GM18505 (cell line): ENCODE data around the gene PRRX1.

Experiments used
- ATAC-seq: cut with Tn5 transposase; IDR thresholded peaks from one replicate; pipeline ENCODE4 v1.9.1; 2021; ENCODE audit not compliant: unreplicated experiment
- POLR2A ChIP-seq: IDR thresholded peaks from 4 replicates; pipeline ENCODE4 v1.6.1; 2011; ENCODE audit warnings: borderline replicate concordance; ENCODE audit not compliant: insufficient read depth, insufficient read length; ENCODE audit errors: extremely low read depth

The PRRX1 gene

DNA sequence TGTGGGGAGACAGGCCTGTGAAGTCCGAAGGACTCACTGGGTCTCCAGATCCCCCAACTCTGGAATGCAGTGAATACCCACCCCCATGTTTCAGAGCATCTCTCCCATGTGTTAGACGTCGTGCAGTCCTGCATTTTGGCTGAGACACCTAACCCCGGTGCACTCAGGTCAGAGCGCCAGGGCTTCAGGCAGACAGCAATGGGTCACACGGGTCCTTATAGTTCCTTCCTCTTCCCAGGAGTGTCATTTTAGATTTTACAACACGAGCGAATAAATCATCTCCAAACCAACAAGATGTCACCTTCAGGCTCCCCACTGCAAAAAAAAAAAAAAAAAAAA, 5.1 kb downstream of the PRRX1 start:
- TF ChIP-seq POLR2A: no peak
- no peak for ATAC-seq

DNA sequence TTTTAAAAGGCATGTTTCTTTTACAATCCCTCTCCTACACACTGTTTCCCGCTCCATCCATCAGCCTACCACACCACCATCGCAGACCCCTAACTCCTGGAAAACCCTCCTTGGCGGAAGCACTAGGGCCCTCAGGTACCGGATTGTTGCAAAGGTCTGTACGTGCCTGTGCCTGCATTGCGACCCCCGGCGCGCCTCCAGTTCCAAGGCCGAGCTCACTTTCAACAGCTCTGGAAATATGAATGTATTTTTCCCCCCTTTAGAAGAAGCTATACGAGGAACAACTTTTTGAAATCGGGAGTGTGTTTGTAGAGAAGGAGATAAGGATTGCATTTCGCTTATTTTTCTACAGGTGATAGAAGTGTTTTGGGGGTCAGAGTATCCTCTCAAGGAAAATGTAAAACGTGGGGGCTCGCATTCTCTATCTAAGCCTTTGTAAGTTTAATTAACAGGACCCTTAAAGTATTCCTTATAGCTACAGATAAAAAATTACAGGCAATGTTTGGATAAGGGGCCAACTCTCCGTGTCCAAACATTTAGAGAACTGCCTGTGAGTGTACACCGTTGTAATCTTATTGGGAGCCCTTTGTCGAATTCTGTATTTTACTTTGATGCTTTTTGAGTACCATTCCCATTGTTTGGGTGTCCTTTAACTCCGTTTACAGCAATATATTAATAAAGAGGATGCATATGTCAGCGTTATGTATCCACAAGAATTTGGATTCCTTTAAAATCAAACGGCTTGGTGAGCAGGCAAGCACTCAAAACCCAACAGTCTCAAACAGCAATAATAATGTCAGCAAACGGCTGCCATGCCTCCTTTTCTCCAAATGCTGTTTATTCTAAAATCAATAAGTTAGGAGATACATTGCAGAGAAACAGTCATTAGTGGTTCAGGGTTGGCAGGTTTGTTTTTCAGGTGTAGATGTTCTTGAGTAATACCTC, 5.9 kb downstream of the PRRX1 start:
- TF ChIP-seq POLR2A: no peak
- ATAC-seq: no peak

DNA sequence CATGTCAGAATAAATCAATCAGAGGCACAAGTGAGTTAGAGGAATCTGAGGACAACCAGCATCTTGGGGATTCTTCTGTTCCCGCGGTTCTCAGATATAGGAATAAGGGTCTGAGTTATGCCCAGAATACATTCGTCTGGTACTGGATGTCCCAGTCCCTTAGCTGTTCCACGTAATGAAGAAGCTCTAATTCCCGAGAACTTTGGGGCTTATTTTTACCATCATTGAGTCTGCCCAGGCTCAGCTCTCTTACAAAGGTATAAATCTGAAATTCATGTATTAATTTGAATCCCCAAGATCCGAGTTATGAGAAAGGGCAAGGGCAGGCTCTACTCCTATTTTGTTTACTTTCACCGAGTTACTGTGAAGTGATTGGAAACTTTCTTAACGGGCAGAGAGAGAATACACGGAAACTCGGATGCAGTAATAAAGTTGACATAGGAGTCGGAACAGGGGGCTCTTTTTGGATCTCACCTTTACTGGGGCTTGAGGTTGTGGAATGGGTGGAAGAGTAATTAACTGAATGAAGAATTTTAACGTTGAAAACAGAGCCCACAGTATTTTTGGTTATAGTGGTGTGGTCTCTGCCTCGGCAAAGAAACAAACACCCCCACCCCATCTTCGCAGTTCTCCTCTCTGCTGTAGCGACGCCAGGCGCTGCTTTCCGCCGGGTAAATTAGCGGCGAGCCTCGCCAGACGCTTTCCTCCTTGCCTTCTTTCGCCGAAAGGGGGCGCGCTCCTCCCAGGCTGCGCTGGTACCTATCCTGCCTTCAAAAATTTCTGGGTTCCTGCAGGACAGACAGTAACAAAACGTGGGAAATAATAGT, 7.1 kb downstream of the PRRX1 start:
- TF ChIP-seq POLR2A: no peak
- ATAC-seq: no peak

DNA sequence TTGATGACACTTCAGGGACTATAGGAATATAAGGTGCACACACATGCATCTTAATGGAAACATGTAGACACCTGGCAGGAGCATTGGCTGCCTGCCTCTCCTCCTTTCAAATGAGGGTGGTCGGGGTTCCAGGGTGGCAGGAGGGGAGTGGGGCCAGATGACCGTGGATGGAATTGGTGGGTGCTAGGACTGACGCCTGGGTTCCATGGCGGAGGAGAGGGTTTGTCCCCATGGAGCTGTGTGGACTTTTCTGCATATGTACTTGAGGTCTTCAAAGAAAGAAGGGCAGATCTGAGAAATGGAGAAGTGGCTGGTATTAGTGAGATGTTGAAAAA, 7.7 kb downstream of the PRRX1 start:
- no peak for ATAC-seq
- TF ChIP-seq POLR2A: no peak

DNA sequence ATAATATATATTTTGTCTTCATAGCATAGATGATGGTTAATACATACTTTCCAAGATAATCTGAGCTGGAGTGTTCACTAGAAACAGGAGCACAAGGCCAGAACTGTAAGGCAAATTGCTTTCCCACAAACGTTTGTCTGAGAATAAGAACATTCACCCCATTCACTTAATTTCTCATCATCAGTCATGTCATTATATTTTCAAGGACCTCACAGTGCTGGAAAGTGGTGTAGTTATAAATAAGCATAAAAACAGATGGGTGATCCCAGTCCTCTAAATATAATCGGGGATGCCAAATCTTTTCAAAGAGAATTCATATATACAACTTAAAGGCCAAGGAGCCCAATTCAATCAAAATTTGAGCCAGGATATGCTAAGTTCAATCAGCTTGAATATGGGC, 8.4 kb downstream of the PRRX1 start:
- no peak for TF ChIP-seq POLR2A
- ATAC-seq: no peak

DNA sequence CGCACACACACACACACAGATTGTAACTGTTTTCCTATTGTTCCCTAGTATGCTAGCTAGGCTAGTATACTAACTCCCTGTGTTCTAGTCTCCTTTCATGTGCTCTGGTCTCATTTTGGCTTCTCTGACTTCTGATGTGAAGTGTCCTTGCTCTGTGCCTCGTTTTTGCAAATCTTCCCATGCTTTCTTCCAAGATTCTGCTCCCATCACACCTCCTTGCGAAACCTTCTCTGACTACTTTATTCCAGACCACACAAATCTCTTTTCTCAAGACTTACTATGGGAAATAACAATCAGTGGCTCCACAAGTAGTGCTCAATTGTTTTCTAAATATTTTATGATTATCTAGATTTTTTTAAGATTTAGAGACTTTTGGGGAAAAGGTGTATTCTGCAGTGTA, 10.3 kb downstream of the PRRX1 start:
- no peak for TF ChIP-seq POLR2A
- no peak for ATAC-seq

DNA sequence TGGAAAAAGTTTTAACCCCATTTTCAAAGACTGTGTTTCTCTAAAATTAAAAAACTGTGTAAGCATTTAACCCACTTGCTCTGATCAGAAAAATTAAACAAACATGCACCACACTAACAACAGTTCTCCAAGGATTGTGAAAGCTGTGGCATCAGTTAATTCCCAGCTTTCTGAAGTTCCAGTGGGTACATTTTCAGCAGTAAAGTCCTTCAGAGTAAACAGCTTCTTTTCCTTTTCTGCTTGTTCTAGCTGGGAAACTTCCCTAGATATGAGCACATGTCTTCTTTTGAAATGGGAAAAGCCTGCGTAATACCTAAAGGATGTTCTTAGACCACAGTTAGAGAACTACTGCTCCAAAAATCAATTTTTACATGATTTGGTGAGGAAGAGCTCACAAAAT, 11.1 kb downstream of the PRRX1 start:
- TF ChIP-seq POLR2A: no peak
- no peak for ATAC-seq

DNA sequence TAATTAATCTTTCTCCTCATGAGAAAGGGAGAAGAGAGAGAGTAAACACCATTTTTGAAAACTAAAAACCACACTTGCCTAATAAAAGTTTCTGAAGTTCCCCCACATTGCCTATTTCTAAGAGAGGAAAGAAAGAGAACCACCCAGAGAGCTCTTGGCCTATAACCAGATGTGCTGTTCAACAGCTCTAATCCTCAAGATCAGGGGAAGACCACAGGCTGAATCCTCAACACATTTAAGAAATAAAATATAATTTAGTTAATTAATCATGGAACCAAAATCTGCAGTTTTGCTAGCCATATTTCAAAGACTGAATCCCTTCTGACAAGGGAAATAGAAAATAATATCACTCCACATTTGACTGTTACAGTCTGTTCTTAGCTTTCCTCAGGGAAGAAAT, 11.9 kb downstream of the PRRX1 start:
- no peak for TF ChIP-seq POLR2A
- ATAC-seq: no peak

DNA sequence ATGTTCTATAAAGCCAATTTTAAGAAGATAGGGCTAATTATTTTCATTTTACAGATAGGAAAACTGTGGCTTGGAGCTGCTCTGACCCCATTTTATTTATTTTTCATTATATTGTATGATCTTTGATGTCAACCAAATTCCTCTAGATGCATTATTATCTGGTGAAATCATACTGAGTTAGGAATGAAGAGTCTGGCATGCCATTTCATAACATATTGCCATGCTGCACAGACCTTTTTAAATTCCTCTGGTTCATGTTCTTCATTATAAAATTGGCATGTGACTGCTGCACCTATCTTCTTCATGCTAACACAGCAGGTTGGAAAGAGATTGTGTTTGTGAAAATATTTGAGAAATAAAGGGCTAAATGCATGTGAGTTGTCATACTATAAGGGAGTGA, 12.7 kb downstream of the PRRX1 start:
- no peak for TF ChIP-seq POLR2A
- no peak for ATAC-seq

DNA sequence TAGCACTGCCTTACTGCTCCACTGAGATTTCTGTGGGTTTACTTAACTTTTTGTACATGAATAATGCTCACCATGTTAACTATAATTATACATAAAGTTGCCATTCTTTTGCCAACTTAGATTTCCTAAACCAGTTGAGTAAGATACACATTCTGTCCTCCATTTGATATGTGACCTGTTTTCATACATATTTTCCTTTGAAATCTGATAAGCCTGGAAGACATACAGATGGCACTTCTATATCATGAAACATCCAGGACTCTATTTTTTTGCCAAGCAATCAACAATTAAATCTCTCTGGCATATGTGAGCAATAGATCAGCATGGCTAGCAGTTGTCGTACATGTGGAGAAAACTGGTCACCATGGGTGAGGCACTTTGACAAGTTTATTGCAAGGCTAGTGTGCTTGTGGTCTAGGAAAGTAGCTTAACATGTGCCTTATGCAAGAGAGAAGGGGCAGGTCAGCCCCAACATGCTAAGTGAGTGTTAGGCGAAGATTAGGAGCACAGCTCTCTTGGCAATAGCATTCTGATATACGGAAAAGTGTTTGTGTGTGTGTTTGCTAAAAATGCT, 14.2 kb downstream of the PRRX1 start:
- no peak for ATAC-seq
- no peak for TF ChIP-seq POLR2A

DNA sequence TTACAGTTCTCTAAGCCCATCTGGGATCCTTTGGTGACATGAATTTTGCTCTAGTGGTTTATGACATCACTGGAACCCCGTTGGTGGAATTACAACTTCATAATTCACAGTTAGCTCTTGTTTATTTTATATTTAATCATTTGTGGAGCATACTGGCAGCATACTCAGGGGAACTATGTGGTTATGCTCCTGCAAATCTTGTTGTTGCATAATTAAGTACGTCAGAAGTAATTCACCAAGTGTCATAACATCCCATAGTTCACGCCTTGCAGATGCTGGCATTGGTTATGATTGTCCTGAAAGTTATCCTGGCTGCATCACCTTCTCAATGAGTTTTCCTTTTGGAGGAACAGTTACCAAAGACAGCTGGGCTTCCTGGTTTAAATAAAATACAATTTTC, 16.5 kb downstream of the PRRX1 start:
- ATAC-seq: no peak
- TF ChIP-seq POLR2A: no peak

DNA sequence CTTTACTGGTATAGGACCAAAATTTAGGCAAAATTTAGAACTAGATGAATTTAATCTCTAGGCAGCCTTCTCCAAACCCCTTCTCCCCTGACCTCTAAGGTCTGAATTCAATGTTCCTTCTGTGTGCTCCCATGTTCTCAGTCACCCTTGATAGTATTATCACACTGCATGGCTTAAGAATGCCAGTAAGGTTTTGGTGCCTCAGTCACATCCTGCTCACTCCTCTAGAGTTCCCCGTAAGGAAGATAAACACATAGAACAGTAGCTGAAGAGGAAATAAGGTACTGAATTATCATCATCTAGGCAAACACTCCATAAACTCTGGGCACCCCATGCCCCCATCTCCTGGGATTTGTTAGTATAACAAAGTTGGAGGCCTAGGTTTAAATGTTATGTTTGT, 18.2 kb downstream of the PRRX1 start:
- TF ChIP-seq POLR2A: no peak
- no peak for ATAC-seq

DNA sequence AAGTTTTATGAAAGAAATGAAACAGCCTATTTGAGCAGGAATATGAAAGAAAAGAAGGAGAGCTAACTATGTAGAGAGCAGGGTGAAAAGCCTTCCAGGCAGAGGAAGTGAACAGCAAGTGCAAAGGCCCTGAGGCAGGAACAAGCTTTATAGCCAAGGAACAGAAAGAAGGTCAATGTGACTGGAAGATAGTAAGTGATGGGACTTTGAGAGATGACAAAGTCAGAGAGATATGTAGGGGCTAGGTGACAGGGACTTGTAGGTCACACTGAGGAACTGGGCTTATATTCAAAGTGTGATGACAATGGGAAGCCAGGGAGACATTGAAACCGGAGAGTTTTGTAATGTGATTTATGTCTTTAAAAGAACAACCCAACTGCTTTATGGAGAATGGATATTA, 18.9 kb downstream of the PRRX1 start:
- no peak for TF ChIP-seq POLR2A
- no peak for ATAC-seq

DNA sequence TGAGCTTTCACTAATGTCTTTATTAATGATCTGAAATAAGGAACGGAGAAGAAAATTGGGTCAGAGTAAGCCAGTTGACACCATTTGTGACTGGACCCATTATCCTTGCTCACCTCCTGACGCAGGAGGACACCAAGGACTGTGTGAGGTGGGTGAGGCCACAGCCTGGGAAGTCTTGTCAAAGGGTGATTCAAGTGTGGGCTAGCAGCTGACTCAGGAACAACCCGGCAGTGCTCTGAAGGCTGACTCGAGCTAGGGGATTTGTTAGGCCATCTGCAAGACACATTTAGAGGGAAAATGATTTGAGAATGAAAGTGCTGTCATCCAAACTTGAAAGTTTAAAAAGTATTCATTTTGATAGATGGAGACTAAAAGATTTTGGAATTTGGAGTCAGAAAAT, 21.2 kb downstream of the PRRX1 start:
- no peak for ATAC-seq
- TF ChIP-seq POLR2A: no peak
